Endodermal cell (in vitro differentiated cells): Measurements from ENCODE around the gene ZFYVE28. TPM values are rescaled to one million over a fixed set of nuclear protein-coding genes. Genes with fewer than 3 reads are reported as not detected.

Experiments used
- DNase-seq: peaks from one replicate; pipeline ENCODE4 v3.0.0-alpha.2; 2017
- H3K27ac ChIP-seq: 2 replicates; pipeline ENCODE4 v1.5.1; 2013; ENCODE audit warnings: mild to moderate bottlenecking, low read depth, low read length, moderate library complexity
- H3K27me3 ChIP-seq: 2 replicates; pipeline ENCODE4 v1.6.1; 2013; ENCODE audit warnings: mild to moderate bottlenecking, low read length, moderate library complexity; ENCODE audit not compliant: insufficient read depth, control insufficient read depth, poor library complexity, severe bottlenecking
- H3K36me3 ChIP-seq: 2 replicates; pipeline ENCODE4 v1.7.0; 2013; ENCODE audit warnings: mild to moderate bottlenecking, low read length, moderate library complexity; ENCODE audit not compliant: control insufficient read depth, insufficient read depth
- H3K4me1 ChIP-seq: one replicate; pipeline ENCODE4 v1.7.0; 2013; ENCODE audit warnings: low read length; ENCODE audit not compliant: control insufficient read depth, insufficient read depth
- H3K4me3 ChIP-seq: 2 replicates; pipeline ENCODE4 v1.5.1; 2013; ENCODE audit warnings: mild to moderate bottlenecking, low read length, moderate library complexity
- H3K9ac ChIP-seq: 2 replicates; pipeline ENCODE4 v1.6.1; 2013; ENCODE audit warnings: mild to moderate bottlenecking, low read length, moderate library complexity; ENCODE audit not compliant: poor library complexity, severe bottlenecking; ENCODE audit errors: extremely low read depth
- H3K9me3 ChIP-seq: 2 replicates; pipeline ENCODE4 v1.6.1; 2013; ENCODE audit warnings: mild to moderate bottlenecking, low read length, moderate library complexity; ENCODE audit not compliant: control insufficient read depth
- H3K27ac Mint-ChIP-seq: 2 replicates; pipeline ENCODE4 v1.8.0; 2020; ENCODE audit warnings: mixed read lengths
- H3K27me3 Mint-ChIP-seq: 2 replicates; pipeline ENCODE4 v1.8.0; 2021; ENCODE audit warnings: mild to moderate bottlenecking, mixed read lengths; ENCODE audit not compliant: insufficient read depth
- H3K36me3 Mint-ChIP-seq: 2 replicates; pipeline ENCODE4 v1.8.0; 2020; ENCODE audit warnings: low read depth, mixed read lengths
- H3K4me1 Mint-ChIP-seq: 2 replicates; pipeline ENCODE4 v1.8.0; 2020; ENCODE audit warnings: mixed read lengths
- H3K4me3 Mint-ChIP-seq: 2 replicates; pipeline ENCODE4 v1.8.0; 2020; ENCODE audit warnings: mild to moderate bottlenecking, moderate library complexity, mixed read lengths
- H3K9me3 Mint-ChIP-seq: 2 replicates; pipeline ENCODE4 v1.8.0; 2020; ENCODE audit warnings: mild to moderate bottlenecking, mixed read lengths
- WGBS, 2 experiments: methylation state at CpG; one replicate each; pipeline versions ENCODE4 v1.1.5 to v1.1.7; 2013; ENCODE audit warnings: missing lambda C conversion rate in 2 of 2, mixed read lengths in 1 of 2; ENCODE audit not compliant: insufficient coverage in 1 of 2, insufficient read length in 1 of 2; 5-methylcytosine and 5-hydroxymethylcytosine counted together
- total RNA-seq, 2 donors: library from RNA; stranded (reverse); fragmentation: NEBNext Ultra II Directional in 1 of 2; extraction: Animal tissue kit (Norgen Biotek cat#: 25700) in 1 of 2; gene quantifications; 2 replicates in 1 of 2; 3 replicates in 1 of 2; pipeline ENCODE4 v1.2.1, GENCODE V29; 2021
- TF ChIP-seq, protein P1 (sequence below): fragments of 200-600 bp; sonication (generic); conservative IDR thresholded peaks from 2 replicates; pipeline ENCODE4 v1.5.0; 2021; ENCODE audit warnings: antibody characterized with exemption, mild to moderate bottlenecking

The ZFYVE28 gene
- total RNA-seq, 2 donors from 2014 or later: 0.73 to 1.6 TPM

DNA sequence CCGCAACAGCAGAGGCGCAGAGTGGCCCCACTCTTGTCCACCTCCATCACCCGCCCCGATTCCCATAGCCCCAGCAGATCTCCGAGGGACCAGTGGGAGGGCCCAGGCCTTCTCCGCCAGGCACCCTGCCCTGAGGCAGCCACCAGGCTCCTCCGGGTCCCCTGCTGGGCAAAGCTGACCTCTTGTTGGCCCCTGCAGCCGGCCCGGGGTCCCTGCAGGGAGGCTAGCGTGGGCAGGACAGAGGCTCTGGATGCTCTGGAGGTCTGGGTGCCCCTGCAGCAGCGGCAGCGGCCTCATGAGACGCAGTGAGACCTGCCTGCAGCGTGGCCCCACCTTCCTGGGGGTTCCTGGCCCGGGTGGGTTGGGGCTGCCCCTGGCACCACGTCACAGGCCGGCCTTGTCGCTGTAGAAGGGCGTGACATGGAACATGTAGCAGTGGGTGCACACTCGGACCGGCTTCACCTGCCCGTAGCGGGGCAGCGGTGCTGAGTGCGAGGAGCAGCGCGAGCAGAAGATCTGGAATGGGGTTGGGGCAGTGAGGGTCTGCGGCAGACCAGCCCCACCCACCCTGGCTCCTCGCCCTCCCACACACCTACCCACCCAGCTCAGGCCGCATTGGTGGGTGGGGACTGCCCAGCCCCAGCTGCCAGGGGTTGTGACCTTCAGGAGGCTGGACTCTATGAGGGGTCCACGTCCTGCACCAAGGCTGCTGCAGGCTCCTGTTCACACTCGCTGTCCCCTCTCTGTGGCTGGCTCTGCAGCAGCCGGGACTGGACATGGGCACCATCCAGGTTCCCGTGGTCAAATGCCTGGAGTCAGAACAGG is 147.9 kb downstream of the ZFYVE28 start:
- H3K4me3 ChIP-seq: no peak overlapping the region
- H3K36me3 ChIP-seq: no peaks in the 10 kb centered on the region
- TF ChIP-seq, protein P1, sequence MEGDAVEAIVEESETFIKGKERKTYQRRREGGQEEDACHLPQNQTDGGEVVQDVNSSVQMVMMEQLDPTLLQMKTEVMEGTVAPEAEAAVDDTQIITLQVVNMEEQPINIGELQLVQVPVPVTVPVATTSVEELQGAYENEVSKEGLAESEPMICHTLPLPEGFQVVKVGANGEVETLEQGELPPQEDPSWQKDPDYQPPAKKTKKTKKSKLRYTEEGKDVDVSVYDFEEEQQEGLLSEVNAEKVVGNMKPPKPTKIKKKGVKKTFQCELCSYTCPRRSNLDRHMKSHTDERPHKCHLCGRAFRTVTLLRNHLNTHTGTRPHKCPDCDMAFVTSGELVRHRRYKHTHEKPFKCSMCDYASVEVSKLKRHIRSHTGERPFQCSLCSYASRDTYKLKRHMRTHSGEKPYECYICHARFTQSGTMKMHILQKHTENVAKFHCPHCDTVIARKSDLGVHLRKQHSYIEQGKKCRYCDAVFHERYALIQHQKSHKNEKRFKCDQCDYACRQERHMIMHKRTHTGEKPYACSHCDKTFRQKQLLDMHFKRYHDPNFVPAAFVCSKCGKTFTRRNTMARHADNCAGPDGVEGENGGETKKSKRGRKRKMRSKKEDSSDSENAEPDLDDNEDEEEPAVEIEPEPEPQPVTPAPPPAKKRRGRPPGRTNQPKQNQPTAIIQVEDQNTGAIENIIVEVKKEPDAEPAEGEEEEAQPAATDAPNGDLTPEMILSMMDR: no peak
- H3K4me1 ChIP-seq: peaks cover 11% of the 10 kb centered on the region
- H3K9me3 ChIP-seq: no peaks in the 10 kb centered on the region
- H3K27me3 Mint-ChIP-seq: no peaks in the 10 kb centered on the region
- 90 to 91% methylated on average over 15 to 34 of the region's 34 CpGs for WGBS, 2 experiments
- H3K4me1 Mint-ChIP-seq: peaks cover 28% of the 10 kb centered on the region
- peak overlapping the region; percentile 85 for H3K27ac Mint-ChIP-seq
- no peaks in the 10 kb centered on the region for H3K36me3 Mint-ChIP-seq
- no peaks in the 10 kb centered on the region for H3K9me3 Mint-ChIP-seq
- H3K4me3 Mint-ChIP-seq: no peak overlapping the region
- H3K9ac ChIP-seq: no peak overlapping the region
- no peak for DNase-seq
- H3K27ac ChIP-seq: no peak overlapping the region
- H3K27me3 ChIP-seq: no peaks in the 10 kb centered on the region

DNA sequence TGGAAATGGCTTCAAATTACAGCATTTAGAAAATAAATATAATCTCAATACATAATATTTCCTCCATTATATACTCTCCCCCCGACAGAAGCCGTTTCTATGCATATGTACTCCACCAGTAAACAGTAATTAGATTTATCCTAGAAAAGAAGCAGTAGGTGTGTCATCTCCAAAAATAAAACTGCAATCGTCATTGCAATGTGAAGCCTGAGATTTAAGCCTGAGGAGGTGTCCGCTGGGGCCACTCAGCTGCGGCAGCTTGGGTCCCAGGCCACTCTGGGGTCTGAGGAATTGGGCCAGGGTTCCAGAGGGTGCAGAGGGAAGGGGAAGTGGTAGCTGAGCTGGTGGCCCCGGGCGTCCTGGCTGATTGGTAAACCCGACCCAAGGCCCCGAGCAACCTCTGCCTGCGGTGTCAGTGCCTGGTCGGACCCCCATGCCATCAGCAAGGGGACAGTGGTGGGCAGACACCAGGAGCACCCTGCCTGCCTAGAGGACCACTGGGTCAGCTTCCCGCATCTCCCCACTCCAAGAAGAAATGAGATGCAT is 148.8 kb downstream of the ZFYVE28 start:
- Mint-ChIP-seq H3K4me3 (no peak overlapping the region), H3K4me1 (peaks cover 28% of the 10 kb centered on the region), H3K36me3 (no peaks in the 10 kb centered on the region), H3K27ac (peak overlapping the region; percentile 61), H3K9me3 (no peaks in the 10 kb centered on the region), H3K27me3 (no peaks in the 10 kb centered on the region)
- no peaks in the 10 kb centered on the region for H3K9me3 ChIP-seq
- TF ChIP-seq, protein P1: no peak
- no peaks in the 10 kb centered on the region for H3K36me3 ChIP-seq
- peaks cover 11% of the 10 kb centered on the region for H3K4me1 ChIP-seq
- H3K4me3 ChIP-seq: no peak overlapping the region
- DNase-seq: no peak
- H3K27ac ChIP-seq: no peak overlapping the region
- 90 to 98% methylated on average over 11 to 12 of the region's 12 CpGs for WGBS, 2 experiments
- H3K27me3 ChIP-seq: no peaks in the 10 kb centered on the region
- H3K9ac ChIP-seq: no peak overlapping the region

DNA sequence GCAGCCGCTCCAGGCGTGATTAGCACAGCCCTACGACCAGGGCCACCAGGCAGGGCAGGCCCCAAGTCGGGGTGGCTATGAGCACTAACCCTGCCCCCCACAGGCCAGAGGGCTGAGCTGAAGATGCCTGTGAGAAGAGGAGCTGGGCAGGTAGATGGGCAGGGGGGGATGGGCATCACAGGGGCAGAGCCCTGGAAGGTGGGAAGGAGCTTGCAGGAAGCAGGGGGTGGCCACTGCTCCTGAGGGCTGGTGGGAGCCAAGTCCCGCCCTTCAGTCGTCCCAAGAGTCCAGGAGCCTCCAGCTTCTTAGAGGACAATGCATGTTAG is 149.3 kb downstream of the ZFYVE28 start:
- no peaks in the 10 kb centered on the region for H3K9me3 ChIP-seq
- WGBS, 2 experiments: 85 to 86% methylated on average over 1 to 6 of the region's 6 CpGs
- H3K27ac ChIP-seq: no peak overlapping the region
- H3K36me3 ChIP-seq: no peaks in the 10 kb centered on the region
- H3K4me1 ChIP-seq: peaks cover 11% of the 10 kb centered on the region
- Mint-ChIP-seq H3K9me3 (no peaks in the 10 kb centered on the region), H3K4me3 (no peak overlapping the region), H3K27me3 (no peaks in the 10 kb centered on the region), H3K27ac (no peak overlapping the region), H3K36me3 (no peaks in the 10 kb centered on the region), H3K4me1 (peaks cover 23% of the 10 kb centered on the region)
- H3K9ac ChIP-seq: no peak overlapping the region
- no peaks in the 10 kb centered on the region for H3K27me3 ChIP-seq
- no peak overlapping the region for H3K4me3 ChIP-seq
- DNase-seq: peak; percentile 79
- TF ChIP-seq, protein P1: no peak
